ENCODE results near the gene OPN4.

- peak; percentile 69 to 92 for TF ChIP-seq CTCF (conservative IDR thresholded peaks at IDR 0.05 in 1 of 2, IDR thresholded peaks at IDR 0.05 in 1 of 2; ENCODE audit: extremely low read depth in 1 of 2, insufficient read depth in 1 of 2, low read depth in 1 of 2, low read length in 2 of 2)
- TF ChIP-seq EZH2 (IDR thresholded peaks at IDR 0.05; ENCODE audit: borderline replicate concordance, low read length): no peak
Measured at GRCh38 chr10:86688398-86688921, 34.1 kb downstream of the OPN4 start.
